ENCODE data around the gene DDX18.
A peak's percentile ranks its signal among the peaks of the same experiment; 100 is the strongest.
"Not testable (repeated sequence)": the region's sequence is repeated elsewhere in the genome, so short reads cannot be mapped to it uniquely, and the experiment has no call there.

Gene DDX18

GRCh38 chr2:117818921-117819320 is 4.4 kb downstream of the DDX18 start:
- no peak for DNase-seq
- TF ChIP-seq GATA1 (IDR thresholded peaks at IDR 0.05; ENCODE audit: low read depth, low read length) (no peak), POLR2A (IDR thresholded peaks at IDR 0.05; ENCODE audit: low read length) (no peak)

- TF ChIP-seq GATA1 (IDR thresholded peaks at IDR 0.05; ENCODE audit: low read depth, low read length) (no peak), POLR2A (IDR thresholded peaks at IDR 0.05; ENCODE audit: low read length) (no peak)
- DNase-seq = no peak
These were observed 6.0 kb downstream of the DDX18 start for GRCh38 chr2:117820444-117820843.

DNA sequence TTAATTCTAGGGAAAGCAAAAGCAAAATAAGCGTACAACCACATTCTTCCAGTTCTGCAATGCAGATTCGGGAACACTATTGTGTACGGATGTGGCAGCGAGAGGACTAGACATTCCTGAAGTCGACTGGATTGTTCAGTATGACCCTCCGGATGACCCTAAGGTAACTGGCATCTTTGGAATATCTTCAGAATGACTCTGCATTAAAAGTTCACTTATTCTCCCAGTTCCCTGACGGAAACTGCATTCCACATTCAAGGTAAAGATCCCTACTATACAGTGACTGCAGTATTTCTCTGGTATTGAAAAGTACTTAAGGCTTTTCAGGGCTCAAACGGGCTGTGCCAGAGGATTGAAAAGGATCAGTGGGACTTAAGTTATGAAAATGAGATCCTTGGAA is 10.9 kb downstream of the DDX18 start:
- no peak for DNase-seq
- no peak for TF ChIP-seq POLR2A (IDR thresholded peaks at IDR 0.05; ENCODE audit: low read length)
- TF ChIP-seq GATA1 (IDR thresholded peaks at IDR 0.05; ENCODE audit: low read depth, low read length) = no peak

- not testable (repeated sequence) for DNase-seq
These were observed 13.0 kb downstream of the DDX18 start for GRCh38 chr2:117827464-117827863.

GRCh38 chr2:117828870-117829269 is 14.4 kb downstream of the DDX18 start:
- DNase-seq = no peak
- TF ChIP-seq POLR2A (IDR thresholded peaks at IDR 0.05; ENCODE audit: low read length) (no peak), GATA1 (IDR thresholded peaks at IDR 0.05; ENCODE audit: low read depth, low read length) (no peak)

- no peak for DNase-seq
- TF ChIP-seq GATA1 (IDR thresholded peaks at IDR 0.05; ENCODE audit: low read depth, low read length) (no peak), POLR2A (IDR thresholded peaks at IDR 0.05; ENCODE audit: low read length) (no peak)
These were observed 17.8 kb downstream of the DDX18 start for GRCh38 chr2:117832332-117832731.

DNA sequence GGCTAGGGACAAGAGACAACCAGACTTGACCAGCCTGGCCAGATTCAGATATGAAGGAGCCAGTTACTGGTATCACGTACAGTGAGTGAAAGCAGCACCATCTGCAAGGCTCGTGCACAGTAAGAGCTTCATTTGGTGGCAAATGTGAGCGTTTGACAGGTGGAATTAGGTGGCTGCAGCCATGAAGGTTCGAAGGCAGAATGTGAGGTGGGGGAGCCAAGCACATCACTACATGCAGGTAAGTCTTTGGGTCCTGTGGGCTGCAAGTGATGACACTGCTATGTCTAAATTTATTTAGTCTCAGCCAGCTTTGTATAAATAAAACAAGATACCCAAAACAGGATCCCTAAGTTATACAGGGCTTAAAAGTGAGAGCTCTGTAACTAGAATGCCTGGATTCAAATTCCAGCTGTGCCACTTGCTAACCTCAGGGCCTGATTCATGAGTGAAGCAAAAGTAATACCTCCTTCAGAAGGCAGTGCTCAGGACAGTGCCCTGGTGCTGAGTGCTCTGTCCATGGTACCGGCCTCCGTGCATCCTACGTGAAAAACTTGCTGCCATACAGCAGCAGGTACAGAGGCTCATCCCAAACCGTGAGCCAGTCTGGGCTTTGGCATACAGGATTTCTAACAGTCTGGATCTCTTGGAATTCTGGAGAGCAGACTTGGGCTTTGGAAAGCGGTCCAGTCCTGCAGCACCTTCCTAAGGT is 18.6 kb downstream of the DDX18 start:
- peak; percentile 22 to 24 for DNase-seq
- TF ChIP-seq GATA1 (IDR thresholded peaks at IDR 0.05; ENCODE audit: low read depth, low read length) = no peak
- TF ChIP-seq POLR2A (IDR thresholded peaks at IDR 0.05; ENCODE audit: low read length) = no peak

GRCh38 chr2:117833911-117834310 is 19.4 kb downstream of the DDX18 start:
- TF ChIP-seq POLR2A (IDR thresholded peaks at IDR 0.05; ENCODE audit: low read length) = no peak
- TF ChIP-seq GATA1 (IDR thresholded peaks at IDR 0.05; ENCODE audit: low read depth, low read length) = no peak
- no peak for DNase-seq

DNA sequence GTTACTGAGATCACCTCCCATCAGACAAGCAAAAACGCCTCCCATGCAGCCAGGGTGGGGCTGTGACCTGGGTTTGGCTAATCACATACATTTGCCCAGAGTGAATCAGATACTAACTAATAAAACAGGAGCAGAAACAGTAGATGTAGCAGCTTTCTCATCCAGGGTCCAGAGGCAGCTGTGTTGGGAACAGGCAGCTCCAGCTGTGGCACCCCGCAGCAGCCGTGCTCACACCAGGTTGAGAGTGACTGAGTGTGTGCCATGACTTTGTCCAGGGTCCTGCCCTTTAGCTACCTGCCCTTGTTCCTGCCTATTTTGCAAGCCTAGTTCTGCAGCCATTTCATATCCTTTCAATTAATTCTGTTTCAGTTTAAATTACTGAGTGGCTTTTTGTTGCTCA is 20.5 kb downstream of the DDX18 start:
- DNase-seq = no peak
- TF ChIP-seq POLR2A (IDR thresholded peaks at IDR 0.05; ENCODE audit: low read length) (no peak), GATA1 (IDR thresholded peaks at IDR 0.05; ENCODE audit: low read depth, low read length) (no peak)

DNA sequence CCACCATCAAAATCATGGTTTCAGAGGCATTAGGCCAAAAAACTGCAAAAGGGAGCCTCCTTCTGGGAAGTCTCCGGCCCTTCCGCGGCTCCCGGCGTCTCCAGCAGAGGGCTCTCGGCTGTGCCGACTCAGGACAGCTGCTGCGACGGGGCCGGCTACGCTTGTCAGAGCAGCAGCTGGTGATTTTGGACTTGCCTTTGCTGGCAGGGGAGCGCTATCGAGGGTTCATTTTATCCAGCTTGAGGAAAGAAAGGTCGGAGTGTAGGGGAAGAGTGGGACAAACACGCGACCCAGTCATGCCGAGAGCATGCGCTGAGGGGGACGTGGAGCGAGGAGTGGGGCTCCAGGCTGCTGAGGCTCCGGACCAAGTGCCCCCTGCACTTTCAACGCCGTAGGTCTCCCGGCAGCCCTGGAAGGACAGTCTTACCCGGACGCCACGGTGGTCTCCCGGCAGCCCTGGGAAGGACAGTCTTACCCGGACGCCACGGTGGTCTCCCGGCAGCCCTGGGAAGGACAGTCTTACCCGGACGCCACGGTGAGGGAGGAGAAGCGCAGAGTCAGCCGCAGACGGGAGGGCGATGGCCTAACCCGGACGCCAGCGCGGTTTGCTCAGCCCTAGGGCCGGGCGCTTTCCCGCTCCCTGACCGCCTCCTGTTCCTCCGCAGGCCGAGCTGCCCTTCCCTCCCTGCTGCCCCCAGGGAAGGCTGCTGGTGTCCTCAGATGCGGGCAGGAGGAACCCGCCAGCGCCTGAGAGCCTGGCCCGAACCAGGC is 21.7 kb downstream of the DDX18 start:
- peak; percentile 6 for TF ChIP-seq POLR2A (IDR thresholded peaks at IDR 0.05; ENCODE audit: low read length)
- no peak for TF ChIP-seq GATA1 (IDR thresholded peaks at IDR 0.05; ENCODE audit: low read depth, low read length)

GRCh38 chr2:117845304-117845703 is 30.8 kb downstream of the DDX18 start:
- no peak for DNase-seq
- TF ChIP-seq POLR2A (IDR thresholded peaks at IDR 0.05; ENCODE audit: low read length) (no peak), GATA1 (IDR thresholded peaks at IDR 0.05; ENCODE audit: low read depth, low read length) (no peak)

More for the DNA sequence above, 21.7 kb downstream of the DDX18 start:
- DNase-seq = peak; percentile 79 to 81

DNA sequence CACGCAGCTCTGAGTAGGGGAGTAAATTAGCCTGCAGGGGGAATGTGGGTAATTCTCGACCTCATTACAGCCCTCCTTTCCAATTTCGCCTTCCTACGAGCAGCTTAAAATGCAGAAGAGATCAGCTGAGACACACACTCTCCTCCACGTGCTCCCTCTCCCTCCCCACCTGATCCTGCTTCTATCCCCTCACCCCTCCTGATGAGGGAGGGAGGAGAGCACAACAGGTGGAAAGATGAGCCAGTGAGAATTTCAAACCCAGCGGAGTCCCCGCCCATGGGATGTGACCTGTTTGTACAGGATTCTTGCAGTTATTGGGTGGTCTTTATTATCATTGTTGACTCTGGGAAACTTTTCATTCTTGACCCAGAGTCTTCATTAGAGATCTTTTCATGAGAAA is 35.5 kb downstream of the DDX18 start:
- TF ChIP-seq POLR2A (IDR thresholded peaks at IDR 0.05; ENCODE audit: low read length) (no peak), GATA1 (IDR thresholded peaks at IDR 0.05; ENCODE audit: low read depth, low read length) (no peak)
- DNase-seq = no peak

DNA sequence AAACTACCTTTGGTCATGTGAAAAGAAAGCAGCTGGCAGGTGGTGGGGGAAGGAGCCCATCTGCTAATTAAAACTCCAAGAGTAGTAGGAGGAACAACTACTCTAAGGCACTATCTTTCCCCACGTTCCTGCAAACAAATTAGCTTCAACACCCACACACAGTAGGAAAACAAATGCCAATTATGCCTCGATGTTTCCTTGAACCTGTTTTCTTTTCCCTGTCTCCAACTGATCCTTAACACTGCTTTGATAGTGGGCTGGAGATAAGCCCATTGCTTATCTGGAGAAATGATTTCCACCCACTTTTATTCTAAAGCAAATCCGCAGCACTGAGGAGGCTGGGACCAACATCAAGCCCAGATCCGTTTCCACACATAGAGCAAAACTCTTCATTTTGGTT is 36.0 kb downstream of the DDX18 start:
- TF ChIP-seq POLR2A (IDR thresholded peaks at IDR 0.05; ENCODE audit: low read length) (no peak), GATA1 (IDR thresholded peaks at IDR 0.05; ENCODE audit: low read depth, low read length) (no peak)
- no peak for DNase-seq

DNA sequence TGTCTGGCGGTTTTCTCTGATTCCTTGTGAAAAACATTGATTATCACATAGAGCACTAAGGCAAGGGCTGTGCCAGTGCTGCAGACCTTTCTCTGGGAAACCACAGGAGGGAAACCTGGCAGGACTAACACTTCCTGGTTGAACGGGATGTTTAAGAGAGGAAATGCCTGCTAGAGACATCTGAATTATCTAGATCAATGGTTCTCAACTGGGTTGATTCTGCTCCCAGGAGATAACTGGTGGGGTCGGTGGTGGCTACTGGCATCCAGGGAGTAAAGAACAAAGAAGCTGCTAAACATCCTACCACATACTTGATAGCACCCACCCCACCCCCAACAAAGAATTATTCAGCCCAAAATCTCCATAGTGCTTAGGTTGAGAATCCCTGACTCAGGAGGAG is 37.5 kb downstream of the DDX18 start:
- TF ChIP-seq POLR2A (IDR thresholded peaks at IDR 0.05; ENCODE audit: low read length) = no peak
- TF ChIP-seq GATA1 (IDR thresholded peaks at IDR 0.05; ENCODE audit: low read depth, low read length) = no peak
- DNase-seq = peak in 1 of 2 experiments; percentile 26

DNA sequence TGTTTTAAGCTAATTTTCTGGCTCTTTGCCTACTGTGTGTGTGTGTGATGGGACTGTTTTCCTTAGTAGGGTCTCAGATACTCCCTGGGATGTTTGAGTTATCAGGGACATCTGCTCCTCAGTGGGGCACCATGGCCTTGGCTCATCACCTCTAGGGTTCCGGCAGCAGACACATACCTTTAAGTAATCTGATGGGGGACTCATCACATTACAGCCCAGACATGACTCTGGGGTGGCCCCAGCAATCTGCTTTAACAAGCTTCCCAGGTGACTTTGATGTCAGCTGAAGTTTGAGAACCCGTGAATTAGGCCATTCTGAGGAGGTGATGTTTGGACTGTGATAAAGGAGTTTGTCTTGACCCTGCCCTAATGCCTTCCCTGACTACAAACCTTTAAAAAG is 38.8 kb downstream of the DDX18 start:
- no peak for DNase-seq
- TF ChIP-seq POLR2A (IDR thresholded peaks at IDR 0.05; ENCODE audit: low read length) (no peak), GATA1 (IDR thresholded peaks at IDR 0.05; ENCODE audit: low read depth, low read length) (no peak)

Data from erythroblast (primary cell).